ENCODE results near the gene NPAT. TPM values are rescaled to one million over a fixed set of nuclear protein-coding genes. Genes with fewer than 3 reads are reported as not detected.
A peak's percentile ranks its signal among the peaks of the same experiment; 100 is the strongest.

Gene NPAT
- polyA plus RNA-seq, 1 donor (not counting 4 experiments of a cell fraction or from before 2014, with no cell fraction given) = 8.0 TPM

DNA sequence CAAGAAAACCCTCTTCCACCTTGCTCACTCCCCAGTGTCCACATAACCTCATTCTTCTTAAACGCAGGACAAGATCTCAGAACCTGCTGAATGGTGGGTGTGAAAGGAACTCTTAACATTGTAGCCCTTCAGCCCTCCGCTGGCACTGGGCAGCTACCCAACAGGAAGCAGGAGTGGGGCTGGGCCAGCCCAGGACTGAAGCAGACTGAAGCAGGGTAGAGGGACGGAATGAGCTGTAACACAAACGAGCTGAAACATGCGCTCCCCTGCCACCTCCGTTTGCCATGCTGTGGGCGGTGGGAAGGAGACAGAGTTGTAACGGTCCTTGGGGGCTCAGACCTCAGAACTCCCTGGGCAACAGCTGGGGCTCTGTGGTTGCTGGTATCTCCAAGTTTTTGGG is 23.6 kb downstream of the NPAT start:
- Histone ChIP-seq H3K4me3 (ENCODE audit: control insufficient read depth in 2 of 3, extremely low read depth in 1 of 3, insufficient read depth in 2 of 3, low read depth in 1 of 3, low read length in 3 of 3) (no peak overlapping the region), H3K36me3 (ENCODE audit: control insufficient read depth in 2 of 2, extremely low read depth in 1 of 2, insufficient read depth in 2 of 2, low read length in 2 of 2) (peaks cover 0 to 5% of the 10 kb centered on the region in 2 experiments), H3K27me3 (ENCODE audit: control insufficient read depth, extremely low read depth, insufficient read depth, low read length) (no peaks in the 10 kb centered on the region), H3K79me2 (ENCODE audit: control insufficient read depth, insufficient read depth, low read length) (peaks cover 14% of the 10 kb centered on the region), H3K9ac (ENCODE audit: control insufficient read depth, extremely low read depth, insufficient read depth, low read length) (no peak overlapping the region), H3K4me1 (ENCODE audit: control insufficient read depth, extremely low read depth, insufficient read depth, low read length) (peaks cover 23% of the 10 kb centered on the region), H4K20me1 (ENCODE audit: control insufficient read depth, extremely low read depth, insufficient read depth, low read length) (no peaks in the 10 kb centered on the region), H3K4me2 (ENCODE audit: control insufficient read depth, extremely low read depth, insufficient read depth, low read depth, low read length) (peak overlapping the region; percentile 34), H2AFZ (ENCODE audit: control insufficient read depth, low read length) (peak overlapping the region; percentile 17), H3K9me1 (ENCODE audit: control insufficient read depth, extremely low read depth, insufficient read depth, low read length) (no peaks in the 10 kb centered on the region), H3K9me3 (ENCODE audit: control insufficient read depth, low read depth, low read length) (no peaks in the 10 kb centered on the region), H3K27ac (ENCODE audit: control insufficient read depth, insufficient read depth, low read length) (no peak overlapping the region)
- TF ChIP-seq, protein P1, sequence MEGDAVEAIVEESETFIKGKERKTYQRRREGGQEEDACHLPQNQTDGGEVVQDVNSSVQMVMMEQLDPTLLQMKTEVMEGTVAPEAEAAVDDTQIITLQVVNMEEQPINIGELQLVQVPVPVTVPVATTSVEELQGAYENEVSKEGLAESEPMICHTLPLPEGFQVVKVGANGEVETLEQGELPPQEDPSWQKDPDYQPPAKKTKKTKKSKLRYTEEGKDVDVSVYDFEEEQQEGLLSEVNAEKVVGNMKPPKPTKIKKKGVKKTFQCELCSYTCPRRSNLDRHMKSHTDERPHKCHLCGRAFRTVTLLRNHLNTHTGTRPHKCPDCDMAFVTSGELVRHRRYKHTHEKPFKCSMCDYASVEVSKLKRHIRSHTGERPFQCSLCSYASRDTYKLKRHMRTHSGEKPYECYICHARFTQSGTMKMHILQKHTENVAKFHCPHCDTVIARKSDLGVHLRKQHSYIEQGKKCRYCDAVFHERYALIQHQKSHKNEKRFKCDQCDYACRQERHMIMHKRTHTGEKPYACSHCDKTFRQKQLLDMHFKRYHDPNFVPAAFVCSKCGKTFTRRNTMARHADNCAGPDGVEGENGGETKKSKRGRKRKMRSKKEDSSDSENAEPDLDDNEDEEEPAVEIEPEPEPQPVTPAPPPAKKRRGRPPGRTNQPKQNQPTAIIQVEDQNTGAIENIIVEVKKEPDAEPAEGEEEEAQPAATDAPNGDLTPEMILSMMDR (optimal IDR thresholded peaks at IDR 0.05 in 1 of 3, IDR thresholded peaks at IDR 0.05 in 1 of 3, conservative IDR thresholded peaks at IDR 0.05 in 1 of 3; ENCODE audit: extremely low read depth in 1 of 3, insufficient read depth in 2 of 3, low read length in 3 of 3) = no peak
- TF ChIP-seq EZH2 (IDR thresholded peaks at IDR 0.05; ENCODE audit: low read length) = no peak
- no peak for DNase-seq (ENCODE audit: low read depth, low spot score)
- dilution Hi-C loops (cut with MboI; ENCODE audit: extremely low pct_ligation_motif_present, low sequenced_read_pairs) = no loop called here
- FAIRE-seq = no peak

DNA sequence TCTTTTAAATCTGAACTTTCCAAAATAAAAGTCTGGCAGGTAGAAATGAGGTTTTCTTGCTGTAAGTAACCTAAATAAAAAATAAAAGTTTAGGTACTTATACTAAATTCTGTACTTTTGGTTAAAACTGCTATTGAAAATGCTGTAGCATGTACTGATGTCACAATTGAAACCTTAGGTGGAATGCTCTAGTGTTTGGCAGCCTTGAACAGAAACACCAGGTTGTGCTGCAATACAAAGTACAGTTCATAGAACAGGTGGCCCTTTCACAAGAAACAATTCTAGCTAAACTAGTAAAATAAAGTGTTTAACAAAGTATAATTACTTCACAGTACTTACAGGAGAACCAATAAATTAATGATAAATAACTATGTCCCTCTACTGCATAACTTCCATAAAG is 25.1 kb downstream of the NPAT start:
- H3K36me3 ChIP-seq (ENCODE audit: control insufficient read depth in 2 of 2, extremely low read depth in 1 of 2, insufficient read depth in 2 of 2, low read length in 2 of 2) = peaks cover 0 to 2% of the 10 kb centered on the region in 2 experiments
- H3K27ac ChIP-seq (ENCODE audit: control insufficient read depth, insufficient read depth, low read length) = no peak overlapping the region
- H3K79me2 ChIP-seq (ENCODE audit: control insufficient read depth, insufficient read depth, low read length) = peaks cover 14% of the 10 kb centered on the region
- no peak overlapping the region for H3K4me2 ChIP-seq (ENCODE audit: control insufficient read depth, extremely low read depth, insufficient read depth, low read depth, low read length)
- H2AFZ ChIP-seq (ENCODE audit: control insufficient read depth, low read length) = no peak overlapping the region
- no peaks in the 10 kb centered on the region for H3K9me1 ChIP-seq (ENCODE audit: control insufficient read depth, extremely low read depth, insufficient read depth, low read length)
- H3K9ac ChIP-seq (ENCODE audit: control insufficient read depth, extremely low read depth, insufficient read depth, low read length) = no peak overlapping the region
- FAIRE-seq = no peak
- DNase-seq (ENCODE audit: low read depth, low spot score) = no peak
- TF ChIP-seq, protein P1 (optimal IDR thresholded peaks at IDR 0.05 in 1 of 3, IDR thresholded peaks at IDR 0.05 in 1 of 3, conservative IDR thresholded peaks at IDR 0.05 in 1 of 3; ENCODE audit: extremely low read depth in 1 of 3, insufficient read depth in 2 of 3, low read length in 3 of 3) = no peak
- TF ChIP-seq EZH2 (IDR thresholded peaks at IDR 0.05; ENCODE audit: low read length) = no peak
- H3K4me1 ChIP-seq (ENCODE audit: control insufficient read depth, extremely low read depth, insufficient read depth, low read length) = peaks cover 23% of the 10 kb centered on the region
- no peaks in the 10 kb centered on the region for H3K27me3 ChIP-seq (ENCODE audit: control insufficient read depth, extremely low read depth, insufficient read depth, low read length)
- H4K20me1 ChIP-seq (ENCODE audit: control insufficient read depth, extremely low read depth, insufficient read depth, low read length) = no peaks in the 10 kb centered on the region
- H3K9me3 ChIP-seq (ENCODE audit: control insufficient read depth, low read depth, low read length) = no peaks in the 10 kb centered on the region
- dilution Hi-C loops (cut with MboI; ENCODE audit: extremely low pct_ligation_motif_present, low sequenced_read_pairs) = no loop called here
- no peak overlapping the region for H3K4me3 ChIP-seq (ENCODE audit: control insufficient read depth in 2 of 3, extremely low read depth in 1 of 3, insufficient read depth in 2 of 3, low read depth in 1 of 3, low read length in 3 of 3)

All from keratinocyte (primary cell).